H1 (cell line): ENCODE results near the gene NUP210.

Experiments used
- KDM5A ChIP-seq: fragments of 200-600 bp; IDR thresholded peaks from 2 replicates; pipeline ENCODE4 v1.7.1; 2012; ENCODE audit warnings: mild to moderate bottlenecking, low read length, inconsistent platforms, mixed read lengths
- NRF1 ChIP-seq: IDR thresholded peaks from 2 replicates; pipeline ENCODE4 v1.6.1; 2011; ENCODE audit warnings: mild to moderate bottlenecking, low read depth, low read length, improper control_type of control experiment

- TF ChIP-seq KDM5A (no peak), NRF1 (no peak)
These were observed 54.4 kb downstream of the NUP210 start for GRCh38 chr3:13365390-13366379.
